Activated T-cell treated with anti-CD3 and anti-CD28 coated beads, Interleukin-2, amount 50 U/mL, for 72 hours (primary cell): ENCODE measurements around the gene CEBPE. TPM values are rescaled to one million over a fixed set of nuclear protein-coding genes. Genes with fewer than 3 reads are reported as not detected.

Experiments
- ATAC-seq, 2 donors: fragments of 150-1000 bp; cut with Tn5 transposase; replicated peaks in 1 of 2; 2 replicates each; pipeline ENCODE4 v1.10.0; 2021; ENCODE audit warnings: moderate library complexity in 2 of 2, mild to moderate bottlenecking in 1 of 2
- DNase-seq, 2 donors: peaks; one replicate each; pipeline ENCODE4 v3.0.0; 2021 to 2022; ENCODE audit warnings: mixed read lengths in 1 of 2
- H3K27ac Mint-ChIP-seq: one replicate; pipeline ENCODE4 v1.8.0; 2022; ENCODE audit warnings: mild to moderate bottlenecking, moderate library complexity, mixed read lengths
- H3K27me3 Mint-ChIP-seq: one replicate; pipeline ENCODE4 v1.8.0; 2022; ENCODE audit warnings: low read depth, mixed read lengths
- H3K36me3 Mint-ChIP-seq, 2 donors: one replicate each; pipeline ENCODE4 v1.8.0; 2022; ENCODE audit warnings: mixed read lengths in 2 of 2, mild to moderate bottlenecking in 1 of 2; ENCODE audit not compliant: insufficient read depth in 2 of 2
- H3K4me1 Mint-ChIP-seq: one replicate; pipeline ENCODE4 v1.8.0; 2022; ENCODE audit warnings: low read depth, mixed read lengths
- H3K4me3 Mint-ChIP-seq, 2 donors: one replicate each; pipeline ENCODE4 v1.8.0; 2022; ENCODE audit warnings: mild to moderate bottlenecking in 2 of 2, mixed read lengths in 2 of 2, moderate library complexity in 2 of 2
- H3K9me3 Mint-ChIP-seq, 2 donors: one replicate each; pipeline ENCODE4 v1.8.0; 2022; ENCODE audit warnings: mixed read lengths in 2 of 2
- total RNA-seq, 2 donors: library from RNA; stranded (reverse); gene quantifications; one replicate each; pipeline ENCODE4 v1.2.3, GENCODE V29; 2022

CEBPE gene
- total RNA-seq, 2 donors from 2014 or later, result 0.21 to 0.36 TPM

DNA sequence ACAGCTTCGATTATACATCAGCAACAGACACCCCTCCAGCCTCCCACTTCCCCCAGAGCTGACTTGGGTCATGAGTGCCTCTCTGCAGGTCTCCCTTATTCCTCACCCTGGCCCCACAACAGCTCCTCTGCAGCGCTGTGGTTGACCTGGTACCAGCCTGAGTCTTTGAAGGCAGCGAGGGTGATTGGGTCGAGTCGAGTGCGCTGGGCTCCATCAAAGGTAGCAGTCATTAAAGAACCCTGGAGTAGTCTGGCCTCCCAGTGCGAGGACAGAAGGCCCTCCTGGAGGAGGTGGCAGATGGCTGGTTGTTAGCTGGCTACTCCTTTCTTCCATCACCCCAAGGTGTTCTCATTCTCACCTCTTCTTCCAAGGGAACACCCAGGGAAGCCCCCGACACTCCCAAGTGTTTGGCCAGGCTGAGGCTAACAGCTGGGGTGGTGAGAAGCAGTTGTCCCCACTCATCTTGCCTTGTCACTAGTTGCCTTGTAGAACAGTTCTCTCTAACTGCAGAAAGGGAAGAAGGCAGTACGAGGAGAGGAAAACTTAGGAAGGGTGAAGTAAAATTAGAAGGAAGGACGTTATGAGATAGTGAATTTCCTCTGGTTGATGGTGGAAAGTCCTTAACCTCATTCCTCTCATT lies 16.9 kb downstream of the CEBPE start:
- peaks cover 2 to 5% of the 10 kb centered on the region in 2 donors for H3K36me3 Mint-ChIP-seq
- no peak overlapping the region for H3K4me3 Mint-ChIP-seq
- H3K4me1 Mint-ChIP-seq, result peaks cover 7% of the 10 kb centered on the region
- H3K27me3 Mint-ChIP-seq, result no peaks in the 10 kb centered on the region
- no peaks in the 10 kb centered on the region for H3K9me3 Mint-ChIP-seq
- no peak overlapping the region for H3K27ac Mint-ChIP-seq
- no peak for DNase-seq
- no peak for ATAC-seq

- Mint-ChIP-seq H3K4me3 (no peak overlapping the region), H3K9me3 (no peaks in the 10 kb centered on the region), H3K27me3 (no peaks in the 10 kb centered on the region), H3K36me3 (peaks cover 2 to 8% of the 10 kb centered on the region in 2 donors), H3K27ac (no peak overlapping the region), H3K4me1 (peaks cover 14% of the 10 kb centered on the region)
- no peak for DNase-seq
- no peak for ATAC-seq
These were observed 17.7 kb downstream of the CEBPE start for GRCh38 chr14:23101213-23101970.

- H3K27ac Mint-ChIP-seq, result peak overlapping the region; percentile 21
- ATAC-seq (no peak), DNase-seq (no peak)
- peaks cover 2 to 8% of the 10 kb centered on the region in 2 donors for H3K36me3 Mint-ChIP-seq
- H3K9me3 Mint-ChIP-seq, result no peaks in the 10 kb centered on the region
- no peaks in the 10 kb centered on the region for H3K27me3 Mint-ChIP-seq
- H3K4me3 Mint-ChIP-seq, result no peak overlapping the region
- peaks cover 16% of the 10 kb centered on the region for H3K4me1 Mint-ChIP-seq
These were observed 19.7 kb downstream of the CEBPE start for GRCh38 chr14:23099212-23099861.

- Mint-ChIP-seq H3K27ac (peak overlapping the region; percentile 48), H3K9me3 (no peaks in the 10 kb centered on the region), H3K27me3 (no peaks in the 10 kb centered on the region), H3K36me3 (peaks cover 2 to 11% of the 10 kb centered on the region in 2 donors), H3K4me3 (no peak overlapping the region), H3K4me1 (peaks cover 16% of the 10 kb centered on the region)
- ATAC-seq, result no peak
- no peak for DNase-seq
These were observed 21.3 kb downstream of the CEBPE start for GRCh38 chr14:23097786-23098185.

GRCh38 chr14:23095196-23096108 lies 23.6 kb downstream of the CEBPE start, which contains the start of gene C14orf119:
Gene C14orf119, plus strand, starts transcription at chr14:23095505. Its CDS starts 2,154 bp downstream, at chr14:23097659.
- Mint-ChIP-seq H3K9me3 (no peaks in the 10 kb centered on the region), H3K4me3 (no peak within 1 kb of the TSS), H3K27me3 (no peaks in the 10 kb centered on the region), H3K4me1 (peaks cover 16% of the 10 kb centered on the region), H3K36me3 (peaks cover 4 to 23% of the 10 kb centered on the region in 2 donors), H3K27ac (no peak within 1 kb of the TSS)
- DNase-seq, result peak; percentile 99 to 100
- peak; percentile 92 for ATAC-seq

- no peak within 1 kb of the TSS for H3K4me3 Mint-ChIP-seq
- H3K4me1 Mint-ChIP-seq, result peaks cover 16% of the 10 kb centered on the region
- H3K36me3 Mint-ChIP-seq, result peaks cover 4 to 29% of the 10 kb centered on the region in 2 donors
- H3K27ac Mint-ChIP-seq, result no peak within 1 kb of the TSS
- ATAC-seq (peak; percentile 50 to 53), DNase-seq (peak in 1 of 2 donors; percentile 74)
- no peaks in the 10 kb centered on the region for H3K9me3 Mint-ChIP-seq
- no peaks in the 10 kb centered on the region for H3K27me3 Mint-ChIP-seq
These were observed 24.3 kb downstream of the CEBPE start, which contains the start of gene ACIN1 for GRCh38 chr14:23094666-23095195. Gene ACIN1, minus strand, starts transcription at chr14:23095136. Its CDS starts 24 bp downstream, at chr14:23095112.

DNA sequence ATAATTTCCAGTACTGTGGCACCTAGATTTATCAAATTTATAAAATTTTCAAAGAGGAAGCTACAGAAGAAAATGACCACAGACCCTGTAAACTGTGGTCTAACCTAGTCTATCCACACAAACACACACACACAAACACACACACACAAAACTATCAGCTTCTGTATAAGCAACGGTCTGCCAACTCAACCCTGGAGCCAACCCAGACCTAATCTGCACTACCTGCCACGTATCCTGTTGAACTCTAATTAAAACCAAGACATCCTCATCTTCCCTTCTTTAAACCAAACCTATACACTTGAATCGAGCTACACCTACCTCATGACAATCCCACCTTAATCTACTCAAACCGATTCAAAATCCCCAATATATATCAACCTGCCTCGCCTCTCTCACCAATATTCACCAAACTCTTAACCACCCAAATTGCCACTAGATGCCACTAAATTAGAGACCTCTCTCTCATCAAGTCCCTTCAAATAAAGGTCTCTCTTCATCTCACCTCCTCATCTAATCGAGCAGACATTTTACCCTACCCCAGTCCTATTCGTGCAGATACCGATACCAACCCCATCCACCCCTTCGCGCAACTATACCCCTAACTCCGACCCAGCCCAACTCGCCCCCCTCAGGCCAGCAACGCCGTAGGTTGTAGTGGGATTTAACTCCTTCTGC lies 24.9 kb downstream of the CEBPE start:
- peaks cover 21% of the 10 kb centered on the region for H3K4me1 Mint-ChIP-seq
- no peak overlapping the region for H3K27ac Mint-ChIP-seq

GRCh38 chr14:23093526-23093925 lies 25.5 kb downstream of the CEBPE start:
- peaks cover 8 to 34% of the 10 kb centered on the region in 2 donors for H3K36me3 Mint-ChIP-seq
- ATAC-seq (no peak), DNase-seq (no peak)
- H3K27me3 Mint-ChIP-seq, result no peaks in the 10 kb centered on the region
- H3K4me1 Mint-ChIP-seq, result peaks cover 23% of the 10 kb centered on the region
- no peaks in the 10 kb centered on the region for H3K9me3 Mint-ChIP-seq
- no peak overlapping the region for H3K4me3 Mint-ChIP-seq
- H3K27ac Mint-ChIP-seq, result peak overlapping the region; percentile 82

More for the DNA sequence above, 24.9 kb downstream of the CEBPE start:
- Mint-ChIP-seq H3K4me3 (no peak overlapping the region), H3K9me3 (no peaks in the 10 kb centered on the region), H3K36me3 (peaks cover 8 to 34% of the 10 kb centered on the region in 2 donors), H3K27me3 (no peaks in the 10 kb centered on the region)
- no peak for ATAC-seq
- DNase-seq, result peak in 1 of 2 donors; percentile 79

GRCh38 chr14:23093104-23093503 lies 26.0 kb downstream of the CEBPE start:
- no peak overlapping the region for H3K4me3 Mint-ChIP-seq
- peaks cover 23% of the 10 kb centered on the region for H3K4me1 Mint-ChIP-seq
- no peak for ATAC-seq
- peak overlapping the region; percentile 82 for H3K27ac Mint-ChIP-seq
- H3K27me3 Mint-ChIP-seq, result no peaks in the 10 kb centered on the region
- DNase-seq, result no peak
- no peaks in the 10 kb centered on the region for H3K9me3 Mint-ChIP-seq
- peaks cover 8 to 34% of the 10 kb centered on the region in 2 donors for H3K36me3 Mint-ChIP-seq

- peaks cover 10 to 39% of the 10 kb centered on the region in 2 donors for H3K36me3 Mint-ChIP-seq
These were observed 27.5 kb downstream of the CEBPE start for GRCh38 chr14:23091294-23092225.

DNA sequence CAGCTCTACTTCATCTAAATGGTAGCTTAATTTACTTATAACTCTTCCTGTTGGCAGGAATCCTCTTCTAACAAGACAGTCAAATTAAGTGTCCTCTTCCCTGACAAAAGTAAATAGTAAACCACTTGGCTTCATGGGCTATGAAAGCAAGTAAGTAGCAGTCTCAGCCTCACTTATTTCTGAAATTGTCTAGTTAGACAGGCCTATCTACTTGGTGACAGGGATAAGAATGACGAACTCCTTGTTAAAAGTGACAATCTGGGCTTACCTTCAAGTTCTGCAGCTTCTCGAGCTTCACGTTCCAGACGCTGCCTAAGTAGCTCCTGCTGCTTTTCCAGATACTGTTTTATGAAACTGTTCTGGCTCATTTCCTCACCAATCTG lies 28.8 kb downstream of the CEBPE start:
- DNase-seq, result no peak
- Mint-ChIP-seq H3K36me3 (peaks cover 12 to 48% of the 10 kb centered on the region in 2 donors), H3K27ac (peak overlapping the region; percentile 32), H3K9me3 (no peaks in the 10 kb centered on the region), H3K4me3 (no peak overlapping the region), H3K4me1 (peaks cover 34% of the 10 kb centered on the region), H3K27me3 (no peaks in the 10 kb centered on the region)
- ATAC-seq, result no peak

More at GRCh38 chr14:23091294-23092225, 27.5 kb downstream of the CEBPE start:
- Mint-ChIP-seq H3K9me3 (no peaks in the 10 kb centered on the region), H3K27ac (peak overlapping the region; percentile 82), H3K4me3 (no peak overlapping the region), H3K27me3 (no peaks in the 10 kb centered on the region), H3K4me1 (peaks cover 25% of the 10 kb centered on the region)
- ATAC-seq (no peak), DNase-seq (no peak)
